ENCODE measurements around the gene CDH23.

The CDH23 gene

GRCh38 chr10:71529207-71529827, 132.6 kb downstream of the CDH23 start:
- no peak for TF ChIP-seq CSRNP3 (CRISPR knock-in tag; IDR thresholded peaks at IDR 0.05)
- TF ChIP-seq CSDC2 (CRISPR knock-in tag; IDR thresholded peaks at IDR 0.05), result no peak
- no peak for TF ChIP-seq ZC3H10 (CRISPR knock-in tag; IDR thresholded peaks at IDR 0.05)
- TF ChIP-seq ARNTL (CRISPR knock-in tag; IDR thresholded peaks at IDR 0.05; ENCODE audit: borderline replicate concordance, low read depth), result no peak
- TF ChIP-seq CREB5 (CRISPR knock-in tag; IDR thresholded peaks at IDR 0.05; ENCODE audit: low read depth), result no peak
- TF ChIP-seq TCF4 (CRISPR knock-in tag; IDR thresholded peaks at IDR 0.05; ENCODE audit: borderline replicate concordance), result no peak
- no peak for TF ChIP-seq ZNF565 (CRISPR knock-in tag; conservative IDR thresholded peaks at IDR 0.05; ENCODE audit: low read depth)
- TF ChIP-seq TSHZ2 (CRISPR knock-in tag; IDR thresholded peaks at IDR 0.05), result no peak
- TF ChIP-seq TOX (CRISPR knock-in tag; IDR thresholded peaks at IDR 0.05; ENCODE audit: borderline replicate concordance), result no peak
- no peak for TF ChIP-seq POU6F1 (CRISPR knock-in tag; IDR thresholded peaks at IDR 0.05; ENCODE audit: borderline replicate concordance, low read depth)
- no peak for TF ChIP-seq RARB (CRISPR knock-in tag; IDR thresholded peaks at IDR 0.05)
- no peak for TF ChIP-seq OSR1 (CRISPR knock-in tag; IDR thresholded peaks at IDR 0.05)
- TF ChIP-seq ESRRG (CRISPR knock-in tag; IDR thresholded peaks at IDR 0.05), result no peak
- TF ChIP-seq GLIS3 (CRISPR knock-in tag; IDR thresholded peaks at IDR 0.05), result no peak
- no peak for TF ChIP-seq BACH2 (CRISPR knock-in tag; IDR thresholded peaks at IDR 0.05; ENCODE audit: borderline replicate concordance)
- no peak for ATAC-seq

GRCh38 chr10:71530781-71531180, 134.1 kb downstream of the CDH23 start:
- TF ChIP-seq CSRNP3 (CRISPR knock-in tag; IDR thresholded peaks at IDR 0.05), result no peak
- TF ChIP-seq OSR1 (CRISPR knock-in tag; IDR thresholded peaks at IDR 0.05), result no peak
- TF ChIP-seq ZFP3 (CRISPR knock-in tag; IDR thresholded peaks at IDR 0.05), result no peak
- TF ChIP-seq CREB5 (CRISPR knock-in tag; IDR thresholded peaks at IDR 0.05; ENCODE audit: low read depth), result no peak
- TF ChIP-seq RARB (CRISPR knock-in tag; IDR thresholded peaks at IDR 0.05), result no peak
- TF ChIP-seq ZNF8 (CRISPR knock-in tag; IDR thresholded peaks at IDR 0.05), result no peak
- TF ChIP-seq SNAI2 (CRISPR knock-in tag; IDR thresholded peaks at IDR 0.05), result no peak
- TF ChIP-seq ARNTL (CRISPR knock-in tag; IDR thresholded peaks at IDR 0.05; ENCODE audit: borderline replicate concordance, low read depth), result no peak
- TF ChIP-seq POU6F1 (CRISPR knock-in tag; IDR thresholded peaks at IDR 0.05; ENCODE audit: borderline replicate concordance, low read depth), result no peak
- TF ChIP-seq ZNF70 (CRISPR knock-in tag; IDR thresholded peaks at IDR 0.05), result no peak
- no peak for TF ChIP-seq GLIS3 (CRISPR knock-in tag; IDR thresholded peaks at IDR 0.05)
- TF ChIP-seq BACH2 (CRISPR knock-in tag; IDR thresholded peaks at IDR 0.05; ENCODE audit: borderline replicate concordance), result no peak
- ATAC-seq, result no peak
